ENCODE measurements around the gene RGL2.
A peak's percentile ranks its signal among the peaks of the same experiment; 100 is the strongest.

The RGL2 gene

GRCh38 chr6:33278392-33278741 lies 20.4 kb downstream of the RGL2 start:
- Histone ChIP-seq H3K4me2 (ENCODE audit: low read depth, low read length, poor library complexity, severe bottlenecking) (no peak overlapping the region), H4K20me1 (ENCODE audit: insufficient read depth, low read length, poor library complexity, severe bottlenecking) (peaks cover 34% of the 10 kb centered on the region), H3K79me2 (ENCODE audit: insufficient read depth, low read length) (peaks cover 34% of the 10 kb centered on the region), H3K27me3 (ENCODE audit: insufficient read depth, low read length, poor library complexity, severe bottlenecking) (no peaks in the 10 kb centered on the region), H3K4me3 (ENCODE audit: low read length, poor library complexity, severe bottlenecking) (no peak overlapping the region), H3K4me1 (ENCODE audit: insufficient read depth, low read length, poor library complexity, severe bottlenecking) (peaks cover 24% of the 10 kb centered on the region), H3K9ac (ENCODE audit: low read depth, low read length, poor library complexity, severe bottlenecking) (no peak overlapping the region), H3K9me3 (ENCODE audit: insufficient read depth, low read depth, low read length) (no peaks in the 10 kb centered on the region), H3F3A (ENCODE audit: low read depth) (peaks cover 10% of the 10 kb centered on the region; the same call in 1 of the 2 replicates), H3K9me2 (replicated peaks; ENCODE audit: low read depth, low read length) (no peaks in the 10 kb centered on the region), H2AFZ (ENCODE audit: low read length) (no peak overlapping the region), H3K36me3 (ENCODE audit: insufficient read depth, low read length) (peaks cover 44% of the 10 kb centered on the region)
- TF ChIP-seq EZH2phosphoT487 (IDR thresholded peaks at IDR 0.05; ENCODE audit: borderline replicate concordance) (no peak), CTCF (conservative IDR thresholded peaks at IDR 0.05; ENCODE audit: low read length) (no peak)

- H3K79me2 ChIP-seq (ENCODE audit: insufficient read depth, low read length): peaks cover 39% of the 10 kb centered on the region
- H3K9me3 ChIP-seq (ENCODE audit: insufficient read depth, low read depth, low read length): no peaks in the 10 kb centered on the region
- H2AFZ ChIP-seq (ENCODE audit: low read length): no peak overlapping the region
- no peaks in the 10 kb centered on the region for H3K9me2 ChIP-seq (replicated peaks; ENCODE audit: low read depth, low read length)
- H3K36me3 ChIP-seq (ENCODE audit: insufficient read depth, low read length): peaks cover 44% of the 10 kb centered on the region
- H3K27me3 ChIP-seq (ENCODE audit: insufficient read depth, low read length, poor library complexity, severe bottlenecking): no peaks in the 10 kb centered on the region
- peak overlapping the region; percentile 95 for H3K4me3 ChIP-seq (ENCODE audit: low read length, poor library complexity, severe bottlenecking)
- H3K4me1 ChIP-seq (ENCODE audit: insufficient read depth, low read length, poor library complexity, severe bottlenecking): peaks cover 30% of the 10 kb centered on the region
- peak overlapping the region; percentile 62 for H3K9ac ChIP-seq (ENCODE audit: low read depth, low read length, poor library complexity, severe bottlenecking)
- peaks cover 10% of the 10 kb centered on the region; the same call in 1 of the 2 replicates for H3F3A ChIP-seq (ENCODE audit: low read depth)
- H3K4me2 ChIP-seq (ENCODE audit: low read depth, low read length, poor library complexity, severe bottlenecking): peak overlapping the region; percentile 99
- H4K20me1 ChIP-seq (ENCODE audit: insufficient read depth, low read length, poor library complexity, severe bottlenecking): peaks cover 39% of the 10 kb centered on the region
- TF ChIP-seq EZH2phosphoT487 (IDR thresholded peaks at IDR 0.05; ENCODE audit: borderline replicate concordance): no peak
- TF ChIP-seq CTCF (conservative IDR thresholded peaks at IDR 0.05; ENCODE audit: low read length): peak; percentile 9; the same call in 1 of the 2 replicates
These were observed 20.9 kb downstream of the RGL2 start for GRCh38 chr6:33277663-33278391.

GRCh38 chr6:33276864-33277662 lies 21.7 kb downstream of the RGL2 start, which contains the start of gene B3GALT4:
Gene B3GALT4, plus strand, starts transcription at chr6:33277123. Its CDS starts 297 bp downstream, at chr6:33277420.
- Histone ChIP-seq H4K20me1 (ENCODE audit: insufficient read depth, low read length, poor library complexity, severe bottlenecking) (peaks cover 47% of the 10 kb centered on the region), H3F3A (ENCODE audit: low read depth) (peaks cover 10% of the 10 kb centered on the region; the same call in 1 of the 2 replicates), H3K9me3 (ENCODE audit: insufficient read depth, low read depth, low read length) (no peaks in the 10 kb centered on the region), H3K4me3 (ENCODE audit: low read length, poor library complexity, severe bottlenecking) (peak within 1 kb of the TSS; percentile 95), H3K4me1 (ENCODE audit: insufficient read depth, low read length, poor library complexity, severe bottlenecking) (peaks cover 34% of the 10 kb centered on the region), H2AFZ (ENCODE audit: low read length) (no peak within 1 kb of the TSS), H3K36me3 (ENCODE audit: insufficient read depth, low read length) (peaks cover 44% of the 10 kb centered on the region), H3K27me3 (ENCODE audit: insufficient read depth, low read length, poor library complexity, severe bottlenecking) (peaks cover 3% of the 10 kb centered on the region), H3K9ac (ENCODE audit: low read depth, low read length, poor library complexity, severe bottlenecking) (peak within 1 kb of the TSS; percentile 94), H3K79me2 (ENCODE audit: insufficient read depth, low read length) (peaks cover 47% of the 10 kb centered on the region), H3K4me2 (ENCODE audit: low read depth, low read length, poor library complexity, severe bottlenecking) (peak within 1 kb of the TSS; percentile 99), H3K9me2 (replicated peaks; ENCODE audit: low read depth, low read length) (no peaks in the 10 kb centered on the region)
- TF ChIP-seq CTCF (conservative IDR thresholded peaks at IDR 0.05; ENCODE audit: low read length): peak; percentile 30; the same call in 1 of the 2 replicates
- no peak for TF ChIP-seq EZH2phosphoT487 (IDR thresholded peaks at IDR 0.05; ENCODE audit: borderline replicate concordance)

All from Loucy (cell line).